SIG-M5 treated with dmso at 0.1 percent for 504 hours (cell line): ENCODE results near the gene ASB13.

Experiments
- DNase-seq: peaks from one replicate; lab custom pipeline; 2025; ENCODE audit not compliant: unreplicated experiment; lab: John Stamatoyannopoulos, UW

ASB13 gene

GRCh38 chr10:5648494-5649457, 17.6 kb downstream of the ASB13 start:
- no peak for DNase-seq

GRCh38 chr10:5647507-5648240, 18.7 kb downstream of the ASB13 start:
- no peak for DNase-seq

- no peak for DNase-seq
Measured at GRCh38 chr10:5645944-5646617, 20.3 kb downstream of the ASB13 start.

- no peak for DNase-seq
Measured at GRCh38 chr10:5645375-5645774, 21.0 kb downstream of the ASB13 start.

GRCh38 chr10:5644930-5645329, 21.5 kb downstream of the ASB13 start:
- DNase-seq: no peak

- DNase-seq: no peak
Measured at GRCh38 chr10:5643346-5644067, 22.9 kb downstream of the ASB13 start.

- no peak for DNase-seq
Measured at GRCh38 chr10:5641501-5641900, 24.9 kb downstream of the ASB13 start.

- DNase-seq: no peak
Measured at GRCh38 chr10:5640501-5640900, 25.9 kb downstream of the ASB13 start.

GRCh38 chr10:5640036-5640435, 26.4 kb downstream of the ASB13 start:
- no peak for DNase-seq

GRCh38 chr10:5639066-5639465, 27.3 kb downstream of the ASB13 start:
- DNase-seq: no peak

- DNase-seq: no peak
Measured at GRCh38 chr10:5638494-5638893, 27.9 kb downstream of the ASB13 start.

- DNase-seq: no peak
Measured at GRCh38 chr10:5634918-5635317, 31.5 kb downstream of the ASB13 start.

GRCh38 chr10:5633166-5633749, 33.1 kb downstream of the ASB13 start:
- DNase-seq: no peak

- no peak for DNase-seq
Measured at GRCh38 chr10:5632446-5632845, 33.9 kb downstream of the ASB13 start.

GRCh38 chr10:5631936-5632335, 34.5 kb downstream of the ASB13 start:
- DNase-seq: no peak

- DNase-seq: no peak
Measured at GRCh38 chr10:5630112-5630436, 36.3 kb downstream of the ASB13 start.

GRCh38 chr10:5629303-5630111, 36.9 kb downstream of the ASB13 start:
- peak; percentile 58 for DNase-seq

GRCh38 chr10:5628451-5629302, 37.7 kb downstream of the ASB13 start:
- no peak for DNase-seq

GRCh38 chr10:5627486-5628044, 38.8 kb downstream of the ASB13 start:
- no peak for DNase-seq
